Gastrocnemius medialis (tissue), 4 donors: ENCODE results near the gene MRPL50.

Experiments used
- POLR2A ChIP-seq, 2 donors: fragments of 450-650 bp; IDR thresholded peaks; one replicate each; pipeline ENCODE4 v1.6.1; 2017; ENCODE audit warnings: antibody characterized with exemption in 2 of 2, mild to moderate bottlenecking in 2 of 2, moderate library complexity in 2 of 2
- TF ChIP-seq, protein P1 (sequence below), 5 experiments: fragments of 450-650 bp in 3 of 5; fragments of 200-600 bp in 2 of 5; sonication (generic) in 2 of 5; IDR thresholded peaks in 4 of 5; conservative IDR thresholded peaks in 1 of 5; 1 replicate in 4 of 5; 2 replicates in 1 of 5; pipeline ENCODE4 v1.5.1; 2016 to 2019; ENCODE audit warnings: antibody characterized with exemption in 5 of 5, mild to moderate bottlenecking in 3 of 5, moderate library complexity in 3 of 5

- TF ChIP-seq, protein P1, sequence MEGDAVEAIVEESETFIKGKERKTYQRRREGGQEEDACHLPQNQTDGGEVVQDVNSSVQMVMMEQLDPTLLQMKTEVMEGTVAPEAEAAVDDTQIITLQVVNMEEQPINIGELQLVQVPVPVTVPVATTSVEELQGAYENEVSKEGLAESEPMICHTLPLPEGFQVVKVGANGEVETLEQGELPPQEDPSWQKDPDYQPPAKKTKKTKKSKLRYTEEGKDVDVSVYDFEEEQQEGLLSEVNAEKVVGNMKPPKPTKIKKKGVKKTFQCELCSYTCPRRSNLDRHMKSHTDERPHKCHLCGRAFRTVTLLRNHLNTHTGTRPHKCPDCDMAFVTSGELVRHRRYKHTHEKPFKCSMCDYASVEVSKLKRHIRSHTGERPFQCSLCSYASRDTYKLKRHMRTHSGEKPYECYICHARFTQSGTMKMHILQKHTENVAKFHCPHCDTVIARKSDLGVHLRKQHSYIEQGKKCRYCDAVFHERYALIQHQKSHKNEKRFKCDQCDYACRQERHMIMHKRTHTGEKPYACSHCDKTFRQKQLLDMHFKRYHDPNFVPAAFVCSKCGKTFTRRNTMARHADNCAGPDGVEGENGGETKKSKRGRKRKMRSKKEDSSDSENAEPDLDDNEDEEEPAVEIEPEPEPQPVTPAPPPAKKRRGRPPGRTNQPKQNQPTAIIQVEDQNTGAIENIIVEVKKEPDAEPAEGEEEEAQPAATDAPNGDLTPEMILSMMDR (IDR thresholded peaks at IDR 0.05 in 4 of 5, conservative IDR thresholded peaks at IDR 0.05 in 1 of 5): no peak
- no peak for TF ChIP-seq POLR2A (IDR thresholded peaks at IDR 0.05)
These were observed 44.3 kb upstream of the MRPL50 start for GRCh38 chr9:101442736-101443135.
